Endothelial cell of umbilical vein (primary cell): ENCODE measurements around the gene SNORC. TPM values are rescaled to one million over a fixed set of nuclear protein-coding genes. Genes with fewer than 3 reads are reported as not detected.

Experiments
- BruUV-seq: library from RNA; stranded (reverse); fragments of 400-500 nt; replicated peaks from 2 replicates; lab custom pipeline; 2021; lab: Mats Ljungman, UMichigan
- CTCF ChIA-PET: fragments of 300-600, 350-600 bp; sonication (Branson Sonifier 250); formaldehyde crosslinking; loops from one replicate; lab custom pipeline; 2021; ENCODE audit warnings: antibody characterized with exemption, inconsistent platforms; lab: Charles Lee
- POLR2A ChIA-PET: fragments of 300-600, 350-600 bp; sonication (Branson Sonifier 250); formaldehyde crosslinking; loops from one replicate; lab custom pipeline; 2021; ENCODE audit warnings: antibody characterized with exemption, inconsistent platforms; lab: Charles Lee
- DNase-seq: peaks from one replicate; pipeline ENCODE4 v3.0.0-alpha.2; 2011; ENCODE audit warnings: low read depth, low spot score
- FAIRE-seq: peaks from 2 replicates; lab custom pipeline; 2011; peaks lifted over from hg19 to GRCh38; lab: Jason Lieb, UNC
- H2AFZ ChIP-seq: 2 replicates; pipeline ENCODE4 v1.6.0; 2012; ENCODE audit warnings: low read depth, low read length, control low read depth, inconsistent platforms
- H3K27ac ChIP-seq: 2 replicates; pipeline ENCODE4 v1.5.1; 2011; ENCODE audit warnings: low read depth, mild to moderate bottlenecking, control low read depth, low read length, moderate library complexity; ENCODE audit not compliant: insufficient read depth
- H3K27me3 ChIP-seq, 2 experiments: 2 replicates each; pipeline versions ENCODE4 v1.6.0 to v1.6.1; 2011; ENCODE audit warnings: low read length in 2 of 2, mixed read lengths in 1 of 2; ENCODE audit not compliant: control insufficient read depth in 2 of 2, insufficient read depth in 2 of 2
- H3K36me3 ChIP-seq, 2 experiments: 2 replicates in 1 of 2; 3 replicates in 1 of 2; pipeline ENCODE4 v1.5.1; 2011; ENCODE audit warnings: low read length in 2 of 2, mild to moderate bottlenecking in 1 of 2, moderate library complexity in 1 of 2; ENCODE audit not compliant: control insufficient read depth in 2 of 2, insufficient read depth in 2 of 2; ENCODE audit errors: extremely low read depth in 1 of 2
- H3K4me1 ChIP-seq: 3 replicates; pipeline ENCODE4 v1.5.1; 2011; ENCODE audit warnings: mild to moderate bottlenecking, low read length; ENCODE audit not compliant: control insufficient read depth, insufficient read depth; ENCODE audit errors: extremely low read depth
- H3K4me2 ChIP-seq: 2 replicates; pipeline ENCODE4 v1.6.1; 2011; ENCODE audit warnings: low read length, control low read depth, mixed read lengths; ENCODE audit not compliant: insufficient read depth
- H3K4me3 ChIP-seq, 3 experiments: fragments of 200-600 bp in 1 of 3; sonication (generic), shearing (Covaris generic) in 1 of 3; replicated peaks in 1 of 3; 2 replicates each; pipeline ENCODE4 v1.5.1; 2011 to 2016; ENCODE audit warnings: control low read depth in 3 of 3, low read length in 3 of 3, mild to moderate bottlenecking in 2 of 3, inconsistent platforms in 1 of 3, low read depth in 1 of 3, moderate library complexity in 1 of 3; ENCODE audit not compliant: insufficient read depth in 1 of 3
- H3K79me2 ChIP-seq: 2 replicates; pipeline ENCODE4 v1.6.0; 2012; ENCODE audit warnings: low read length, inconsistent platforms; ENCODE audit not compliant: control insufficient read depth, insufficient read depth
- H3K9ac ChIP-seq: replicated peaks from 2 replicates; pipeline ENCODE3; 2011; ENCODE audit warnings: low read length, control low read depth; ENCODE audit not compliant: insufficient read depth; ENCODE audit errors: extremely low read depth
- H3K9me1 ChIP-seq: replicated peaks from 3 replicates; pipeline ENCODE4 v1.6.0; 2011; ENCODE audit warnings: mild to moderate bottlenecking, low read length; ENCODE audit not compliant: control insufficient read depth, insufficient read depth; ENCODE audit errors: extremely low read depth
- H3K9me3 ChIP-seq: replicated peaks from 2 replicates; pipeline ENCODE4 v1.5.1; 2012; ENCODE audit warnings: low read length, inconsistent platforms; ENCODE audit not compliant: control insufficient read depth, insufficient read depth
- H4K20me1 ChIP-seq: replicated peaks from 2 replicates; pipeline ENCODE3; 2011; ENCODE audit warnings: mild to moderate bottlenecking, low read length; ENCODE audit not compliant: control insufficient read depth, insufficient read depth; ENCODE audit errors: extremely low read depth
- CTCF ChIP-seq, 2 donors: IDR thresholded peaks; 1 replicate in 1 of 2; 2 replicates in 1 of 2; pipeline ENCODE4 v1.5.1; 2011; ENCODE audit warnings: low read length in 2 of 2, mild to moderate bottlenecking in 2 of 2, moderate library complexity in 2 of 2, control low read depth in 1 of 2, inconsistent platforms in 1 of 2, low read depth in 1 of 2; ENCODE audit not compliant: insufficient read depth in 1 of 2; ENCODE audit errors: extremely low read depth in 1 of 2
- EZH2 ChIP-seq: IDR thresholded peaks from 2 replicates; pipeline ENCODE4 v1.6.1; 2012; ENCODE audit warnings: borderline replicate concordance, low read depth, mild to moderate bottlenecking, moderate library complexity, low read length, inconsistent platforms; ENCODE audit not compliant: severe bottlenecking
- FOS ChIP-seq: IDR thresholded peaks from 2 replicates; pipeline ENCODE4 v1.6.1; 2011; ENCODE audit warnings: mild to moderate bottlenecking, low read length, moderate library complexity, borderline replicate concordance; ENCODE audit not compliant: insufficient read depth
- GATA2 ChIP-seq: IDR thresholded peaks from 2 replicates; pipeline ENCODE4 v1.7.0; 2011; ENCODE audit warnings: low read depth, mild to moderate bottlenecking, moderate library complexity, mixed read lengths, low read length; ENCODE audit not compliant: insufficient read length, insufficient read depth
- JUN ChIP-seq: IDR thresholded peaks from 2 replicates; pipeline ENCODE4 v1.6.1; 2011; ENCODE audit warnings: borderline replicate concordance, low read depth; ENCODE audit not compliant: insufficient read length, insufficient read depth
- MYC ChIP-seq: IDR thresholded peaks from one replicate; pipeline ENCODE4 v1.6.1; 2011; ENCODE audit warnings: mild to moderate bottlenecking, low read depth, low read length
- POLR2A ChIP-seq: IDR thresholded peaks from 2 replicates; pipeline ENCODE4 v1.6.1; 2012; ENCODE audit warnings: low read depth, mild to moderate bottlenecking, control low read depth, low read length
- POLR2AphosphoS5 ChIP-seq: IDR thresholded peaks from 2 replicates; pipeline ENCODE4 v1.6.1; 2012; ENCODE audit warnings: low read depth, mild to moderate bottlenecking, control low read depth, low read length, moderate library complexity; ENCODE audit not compliant: insufficient read depth
- dilution Hi-C: fragments of 300-500 bp; cut with MboI; formaldehyde crosslinking; loops from one replicate; pipeline ENCODE4 v1.15.0; 2019; ENCODE audit warnings: low sequenced_read_pairs; ENCODE audit not compliant: extremely low pct_ligation_motif_present
- intact Hi-C: fragments of 100-400 bp; cut with micrococcal nuclease; formaldehyde crosslinking; loops from one replicate; pipeline ENCODE4 v1.10.0; 2022
- polyA plus RNA-seq, 4 experiments: library from polyadenylated mRNA; depleted of rRNA in 3 of 4; stranded (reverse) in 3 of 4; unstranded in 1 of 4; fragments of >200 nt; gene quantifications; 2 replicates each; pipeline versions ENCODE4 v1.2.1 to v1.2.3, GENCODE V29; 2011 to 2012; ENCODE audit warnings: missing spikeins in 1 of 4
- total RNA-seq: library from RNA; stranded (reverse); gene quantifications from 2 replicates; pipeline ENCODE4 v1.2.3, GENCODE V29; 2021
- TF ChIP-seq, protein P1 (sequence below): IDR thresholded peaks from 2 replicates; pipeline ENCODE4 v1.6.1; 2011; ENCODE audit not compliant: insufficient read depth, insufficient read length

The SNORC gene
- total and polyA plus RNA-seq, 2 donors (not counting 3 experiments of a cell fraction or from before 2014, with no cell fraction given) = 1.4 to 4.0 TPM

GRCh38 chr2:232910376-232910775 is 40.3 kb downstream of the SNORC start:
- Histone ChIP-seq H3K9ac (no peak overlapping the region), H4K20me1 (no peaks in the 10 kb centered on the region), H3K27ac (no peak overlapping the region), H3K9me3 (no peaks in the 10 kb centered on the region), H2AFZ (no peak overlapping the region), H3K36me3 (no peaks in the 10 kb centered on the region), H3K4me3 (no peak overlapping the region), H3K4me2 (no peak overlapping the region), H3K79me2 (no peaks in the 10 kb centered on the region), H3K27me3 (no peaks in the 10 kb centered on the region), H3K9me1 (no peaks in the 10 kb centered on the region), H3K4me1 (peaks cover 5% of the 10 kb centered on the region)
- no TSS peak for BruUV-seq
- intact Hi-C loops = no loop called here
- dilution Hi-C loops = no loop called here
- no peak for FAIRE-seq
- ChIA-PET CTCF (interaction anchor here (1.3 to 1.4 kb wide), 2 partner anchors 9 to 18 kb away, joined by 3 to 4 read pairs; no protein-coding TSS in a partner anchor), POLR2A (no interaction called here)
- no peak for TF ChIP-seq MYC
- TF ChIP-seq GATA2 = no peak
- no peak for TF ChIP-seq EZH2
- TF ChIP-seq POLR2AphosphoS5 = no peak
- TF ChIP-seq, protein P1, sequence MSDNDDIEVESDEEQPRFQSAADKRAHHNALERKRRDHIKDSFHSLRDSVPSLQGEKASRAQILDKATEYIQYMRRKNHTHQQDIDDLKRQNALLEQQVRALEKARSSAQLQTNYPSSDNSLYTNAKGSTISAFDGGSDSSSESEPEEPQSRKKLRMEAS = no peak
- no peak for TF ChIP-seq CTCF (IDR thresholded peaks at IDR 0.05; ENCODE audit: extremely low read depth in 1 of 2, insufficient read depth in 1 of 2, low read depth in 1 of 2, low read length in 2 of 2)
- no peak for TF ChIP-seq FOS
- TF ChIP-seq JUN = no peak
- no peak for TF ChIP-seq POLR2A
- no peak for DNase-seq
